SK-N-SH (cell line): ENCODE results near the gene TRDN. TPM values are rescaled to one million over a fixed set of nuclear protein-coding genes. Genes with fewer than 3 reads are reported as not detected.

Experiments
- CTCF ChIA-PET: fragments of 300-600, 350-600 bp; formaldehyde crosslinking; extraction: SDS; loops from one replicate; lab custom pipeline; 2021; lab: Yijun Ruan, JAX
- POLR2A ChIA-PET: fragments of 350-600 bp; sonication (Branson Sonifier 250); formaldehyde crosslinking; extraction: SDS; loops from one replicate; lab custom pipeline; 2020; ENCODE audit warnings: antibody characterized with exemption, inconsistent platforms; lab: Yijun Ruan, JAX
- DNase-seq: peaks from one replicate; pipeline ENCODE4 v3.0.0; 2012
- H2AFZ ChIP-seq: fragments of 200-600 bp; sonication (generic); 2 replicates; pipeline ENCODE4 v1.8.1; 2016; ENCODE audit warnings: antibody characterized with exemption, mild to moderate bottlenecking, low read depth
- H3F3A ChIP-seq: fragments of 200-600 bp; sonication (generic); replicated peaks from 2 replicates; pipeline ENCODE3; 2016; ENCODE audit warnings: antibody characterized with exemption, mild to moderate bottlenecking; ENCODE audit not compliant: insufficient read depth
- H3K27ac ChIP-seq, 2 experiments: fragments of 200-500 bp in 1 of 2; fragments of 200-600 bp in 1 of 2; sonication (Bioruptor generic) in 1 of 2; sonication (generic), shearing (Covaris generic) in 1 of 2; 2 replicates each; pipeline versions ENCODE4 v1.5.1 to v1.6.1; 2014 to 2016; ENCODE audit warnings: low read depth in 2 of 2, inconsistent platforms in 1 of 2, low read length in 1 of 2, mild to moderate bottlenecking in 1 of 2, mixed read lengths in 1 of 2
- H3K27me3 ChIP-seq: fragments of 200-600 bp; sonication (generic), shearing (Covaris generic); 2 replicates; pipeline ENCODE4 v1.6.1; 2016; ENCODE audit warnings: mixed run types; ENCODE audit not compliant: insufficient read depth
- H3K36me3 ChIP-seq, 2 experiments: fragments of 200-500 bp in 1 of 2; fragments of 200-600 bp in 1 of 2; sonication (Bioruptor generic) in 1 of 2; sonication (generic) in 1 of 2; replicated peaks in 1 of 2; 2 replicates each; pipeline versions ENCODE3 to v1.5.1; 2014 to 2016; ENCODE audit warnings: low read length in 1 of 2, mild to moderate bottlenecking in 1 of 2; ENCODE audit not compliant: insufficient read depth in 2 of 2, control insufficient read depth in 1 of 2
- H3K4me1 ChIP-seq, 2 experiments: fragments of 200-500 bp in 1 of 2; fragments of 200-600 bp in 1 of 2; sonication (Bioruptor generic) in 1 of 2; sonication (generic), shearing (Covaris generic) in 1 of 2; 2 replicates each; pipeline versions ENCODE4 v1.5.1 to v1.6.1; 2014 to 2016; ENCODE audit warnings: low read depth in 1 of 2, low read length in 1 of 2, mixed run types in 1 of 2; ENCODE audit not compliant: insufficient read depth in 2 of 2, control insufficient read depth in 1 of 2
- H3K4me2 ChIP-seq: fragments of 200-600 bp; sonication (generic), shearing (Covaris generic); 2 replicates; pipeline ENCODE4 v1.6.1; 2017; ENCODE audit warnings: mixed run types
- H3K4me3 ChIP-seq, 2 experiments: fragments of 200-500 bp in 1 of 2; fragments of 200-600 bp in 1 of 2; sonication (Bioruptor generic) in 1 of 2; sonication (generic), shearing (Covaris generic) in 1 of 2; 2 replicates each; pipeline versions ENCODE4 v1.5.1 to v1.8.1; 2014 to 2016; ENCODE audit warnings: low read depth in 2 of 2, inconsistent platforms in 1 of 2, low read length in 1 of 2, mild to moderate bottlenecking in 1 of 2, mixed read lengths in 1 of 2, moderate library complexity in 1 of 2
- H3K79me2 ChIP-seq: fragments of 200-600 bp; sonication (generic); 2 replicates; pipeline ENCODE4 v1.8.1; 2017; ENCODE audit warnings: mild to moderate bottlenecking; ENCODE audit not compliant: insufficient read depth
- H3K9ac ChIP-seq: fragments of 200-600 bp; sonication (generic); 2 replicates; pipeline ENCODE4 v1.6.1; 2017; ENCODE audit warnings: mixed run types
- H3K9me2 ChIP-seq: fragments of 200-600 bp; sonication (generic); 2 replicates; pipeline ENCODE4 v1.6.1; 2017; ENCODE audit warnings: mixed run types
- H3K9me3 ChIP-seq: fragments of 200-600 bp; sonication (generic); 2 replicates; pipeline ENCODE4 v1.6.1; 2017; ENCODE audit warnings: mixed run types, mild to moderate bottlenecking, moderate library complexity
- H4K20me1 ChIP-seq: fragments of 200-600 bp; sonication (generic); 2 replicates; pipeline ENCODE4 v1.6.1; 2017; ENCODE audit warnings: mild to moderate bottlenecking, mixed run types; ENCODE audit not compliant: insufficient read depth
- ELF1 ChIP-seq: IDR thresholded peaks from 2 replicates; pipeline ENCODE4 v1.4.0; 2012
- EP300 ChIP-seq, 2 experiments: IDR thresholded peaks; 2 replicates each; pipeline versions ENCODE4 v1.4.0 to v1.6.1; 2012; ENCODE audit warnings: borderline replicate concordance in 1 of 2, low read depth in 1 of 2, low read length in 1 of 2
- JUND ChIP-seq: IDR thresholded peaks from 2 replicates; pipeline ENCODE4 v1.4.0; 2012
- NFIC ChIP-seq: IDR thresholded peaks from 2 replicates; pipeline ENCODE4 v1.4.0; 2012; ENCODE audit warnings: borderline replicate concordance
- POLR2AphosphoS5 ChIP-seq: IDR thresholded peaks from 2 replicates; pipeline ENCODE4 v1.6.1; 2012; ENCODE audit warnings: low read depth, low read length
- RCOR1 ChIP-seq: fragments of 150-350 bp; IDR thresholded peaks from 2 replicates; pipeline ENCODE4 v1.6.1; 2017; ENCODE audit warnings: antibody characterized with exemption, low read length
- SMC3 ChIP-seq: IDR thresholded peaks from 2 replicates; pipeline ENCODE4 v1.6.1; 2012; ENCODE audit warnings: low read depth, low read length, improper control_type of control experiment
- TAF1 ChIP-seq: IDR thresholded peaks from 2 replicates; pipeline ENCODE4 v1.6.1; 2012; ENCODE audit warnings: low read depth, mild to moderate bottlenecking, low read length, moderate library complexity, borderline replicate concordance
- TCF12 ChIP-seq: IDR thresholded peaks from 2 replicates; pipeline ENCODE4 v1.4.0; 2012
- TEAD4 ChIP-seq: IDR thresholded peaks from 2 replicates; pipeline ENCODE4 v1.4.0; 2012; ENCODE audit warnings: mild to moderate bottlenecking, borderline replicate concordance; ENCODE audit not compliant: insufficient read depth
- WGBS: methylation state at CpG from one replicate; pipeline ENCODE4 v1.1.6; 2017; ENCODE audit warnings: low lambda C conversion rate; 5-methylcytosine and 5-hydroxymethylcytosine counted together
- polyA plus RNA-seq, 3 experiments: library from polyadenylated mRNA; depleted of rRNA; stranded (reverse); fragments of >200 nt; gene quantifications; 2 replicates each; pipeline ENCODE4 v1.2.3, GENCODE V29; 2012
- TF ChIP-seq, protein P1 (sequence below): fragments of 150-350 bp; IDR thresholded peaks from 2 replicates; pipeline ENCODE4 v1.6.1; 2017; ENCODE audit warnings: antibody characterized with exemption, low read length, low read depth, borderline replicate concordance
- TF ChIP-seq, protein P2 (sequence below): IDR thresholded peaks from 2 replicates; pipeline ENCODE4 v1.6.1; 2012; ENCODE audit warnings: mild to moderate bottlenecking, low read depth, low read length, moderate library complexity
- TF ChIP-seq, protein P3 (sequence below): IDR thresholded peaks from 2 replicates; pipeline ENCODE4 v1.4.0; 2012; ENCODE audit warnings: low read depth
- TF ChIP-seq, protein P4 (sequence below): IDR thresholded peaks from 2 replicates; pipeline ENCODE4 v1.4.0; 2012; ENCODE audit warnings: low read depth, borderline replicate concordance

The TRDN gene
- polyA plus RNA-seq, 1 of the 3 experiments (the other 2 are of a cell fraction): not detected

DNA sequence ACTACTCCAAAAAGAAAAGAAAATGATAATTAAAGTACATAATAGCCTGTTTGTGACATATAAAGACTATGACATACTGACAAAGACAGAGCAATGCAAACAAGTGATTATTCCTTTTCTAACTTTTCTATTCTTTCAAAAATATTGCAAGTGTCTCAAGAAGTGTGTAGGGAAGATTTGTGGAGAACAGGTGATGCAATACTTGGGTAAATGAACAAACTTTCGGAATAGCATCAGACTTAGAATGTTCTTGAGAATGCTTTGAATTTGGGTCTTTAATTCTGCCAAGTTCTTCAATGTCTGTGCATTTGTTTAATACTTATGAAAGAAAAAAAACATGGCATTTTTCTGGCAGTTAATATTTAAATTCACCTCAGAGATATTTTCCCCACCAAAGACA is 40.0 kb upstream of the TRDN start:
- CTCF ChIA-PET: interaction anchor here (0.7 kb wide), 1 partner anchor 127 kb away, joined by 3 read pairs; no protein-coding TSS in a partner anchor
- no peaks in the 10 kb centered on the region for H3K4me1 ChIP-seq
- no peaks in the 10 kb centered on the region for H3K27me3 ChIP-seq

More for the DNA sequence above, 40.0 kb upstream of the TRDN start:
- Histone ChIP-seq H3K4me3 (no peak overlapping the region), H3K9me3 (no peaks in the 10 kb centered on the region), H3K4me2 (no peak overlapping the region), H3K27ac (no peak overlapping the region), H3K9ac (no peak overlapping the region), H3K9me2 (no peaks in the 10 kb centered on the region), H4K20me1 (no peaks in the 10 kb centered on the region), H3F3A (no peaks in the 10 kb centered on the region), H3K36me3 (no peaks in the 10 kb centered on the region), H2AFZ (no peak overlapping the region), H3K79me2 (no peaks in the 10 kb centered on the region)
- no peak for DNase-seq
- POLR2A ChIA-PET: no interaction called here
- no peak for TF ChIP-seq EP300 (IDR thresholded peaks at IDR 0.05; ENCODE audit: borderline replicate concordance in 1 of 2, low read depth in 1 of 2, low read length in 1 of 2)
- TF ChIP-seq, protein P1, sequence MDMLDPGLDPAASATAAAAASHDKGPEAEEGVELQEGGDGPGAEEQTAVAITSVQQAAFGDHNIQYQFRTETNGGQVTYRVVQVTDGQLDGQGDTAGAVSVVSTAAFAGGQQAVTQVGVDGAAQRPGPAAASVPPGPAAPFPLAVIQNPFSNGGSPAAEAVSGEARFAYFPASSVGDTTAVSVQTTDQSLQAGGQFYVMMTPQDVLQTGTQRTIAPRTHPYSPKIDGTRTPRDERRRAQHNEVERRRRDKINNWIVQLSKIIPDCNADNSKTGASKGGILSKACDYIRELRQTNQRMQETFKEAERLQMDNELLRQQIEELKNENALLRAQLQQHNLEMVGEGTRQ: no peak
- no peak for TF ChIP-seq TEAD4
- TF ChIP-seq JUND: no peak
- TF ChIP-seq TAF1: no peak
- TF ChIP-seq RCOR1: no peak
- no peak for TF ChIP-seq NFIC
- no peak for TF ChIP-seq POLR2AphosphoS5
- no peak for TF ChIP-seq SMC3
- TF ChIP-seq, protein P2, sequence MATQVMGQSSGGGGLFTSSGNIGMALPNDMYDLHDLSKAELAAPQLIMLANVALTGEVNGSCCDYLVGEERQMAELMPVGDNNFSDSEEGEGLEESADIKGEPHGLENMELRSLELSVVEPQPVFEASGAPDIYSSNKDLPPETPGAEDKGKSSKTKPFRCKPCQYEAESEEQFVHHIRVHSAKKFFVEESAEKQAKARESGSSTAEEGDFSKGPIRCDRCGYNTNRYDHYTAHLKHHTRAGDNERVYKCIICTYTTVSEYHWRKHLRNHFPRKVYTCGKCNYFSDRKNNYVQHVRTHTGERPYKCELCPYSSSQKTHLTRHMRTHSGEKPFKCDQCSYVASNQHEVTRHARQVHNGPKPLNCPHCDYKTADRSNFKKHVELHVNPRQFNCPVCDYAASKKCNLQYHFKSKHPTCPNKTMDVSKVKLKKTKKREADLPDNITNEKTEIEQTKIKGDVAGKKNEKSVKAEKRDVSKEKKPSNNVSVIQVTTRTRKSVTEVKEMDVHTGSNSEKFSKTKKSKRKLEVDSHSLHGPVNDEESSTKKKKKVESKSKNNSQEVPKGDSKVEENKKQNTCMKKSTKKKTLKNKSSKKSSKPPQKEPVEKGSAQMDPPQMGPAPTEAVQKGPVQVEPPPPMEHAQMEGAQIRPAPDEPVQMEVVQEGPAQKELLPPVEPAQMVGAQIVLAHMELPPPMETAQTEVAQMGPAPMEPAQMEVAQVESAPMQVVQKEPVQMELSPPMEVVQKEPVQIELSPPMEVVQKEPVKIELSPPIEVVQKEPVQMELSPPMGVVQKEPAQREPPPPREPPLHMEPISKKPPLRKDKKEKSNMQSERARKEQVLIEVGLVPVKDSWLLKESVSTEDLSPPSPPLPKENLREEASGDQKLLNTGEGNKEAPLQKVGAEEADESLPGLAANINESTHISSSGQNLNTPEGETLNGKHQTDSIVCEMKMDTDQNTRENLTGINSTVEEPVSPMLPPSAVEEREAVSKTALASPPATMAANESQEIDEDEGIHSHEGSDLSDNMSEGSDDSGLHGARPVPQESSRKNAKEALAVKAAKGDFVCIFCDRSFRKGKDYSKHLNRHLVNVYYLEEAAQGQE: no peak
- TF ChIP-seq, protein P3, sequence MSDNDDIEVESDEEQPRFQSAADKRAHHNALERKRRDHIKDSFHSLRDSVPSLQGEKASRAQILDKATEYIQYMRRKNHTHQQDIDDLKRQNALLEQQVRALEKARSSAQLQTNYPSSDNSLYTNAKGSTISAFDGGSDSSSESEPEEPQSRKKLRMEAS: no peak
- no peak for TF ChIP-seq ELF1
- no peak for TF ChIP-seq TCF12
- TF ChIP-seq, protein P4, sequence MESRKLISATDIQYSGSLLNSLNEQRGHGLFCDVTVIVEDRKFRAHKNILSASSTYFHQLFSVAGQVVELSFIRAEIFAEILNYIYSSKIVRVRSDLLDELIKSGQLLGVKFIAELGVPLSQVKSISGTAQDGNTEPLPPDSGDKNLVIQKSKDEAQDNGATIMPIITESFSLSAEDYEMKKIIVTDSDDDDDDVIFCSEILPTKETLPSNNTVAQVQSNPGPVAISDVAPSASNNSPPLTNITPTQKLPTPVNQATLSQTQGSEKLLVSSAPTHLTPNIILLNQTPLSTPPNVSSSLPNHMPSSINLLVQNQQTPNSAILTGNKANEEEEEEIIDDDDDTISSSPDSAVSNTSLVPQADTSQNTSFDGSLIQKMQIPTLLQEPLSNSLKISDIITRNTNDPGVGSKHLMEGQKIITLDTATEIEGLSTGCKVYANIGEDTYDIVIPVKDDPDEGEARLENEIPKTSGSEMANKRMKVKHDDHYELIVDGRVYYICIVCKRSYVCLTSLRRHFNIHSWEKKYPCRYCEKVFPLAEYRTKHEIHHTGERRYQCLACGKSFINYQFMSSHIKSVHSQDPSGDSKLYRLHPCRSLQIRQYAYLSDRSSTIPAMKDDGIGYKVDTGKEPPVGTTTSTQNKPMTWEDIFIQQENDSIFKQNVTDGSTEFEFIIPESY: no peak
- WGBS: 4% methylated on average over 1 of the region's 1 CpG
